Karpas-422 (cell line): ENCODE measurements around the gene SMARCD1. TPM values are rescaled to one million over a fixed set of nuclear protein-coding genes. Genes with fewer than 3 reads are reported as not detected.

Experiments used
- total RNA-seq: library from RNA; depleted of rRNA; stranded (reverse); fragments of >200 nt; shearing (Covaris generic); gene quantifications from 2 replicates; pipeline ENCODE4 v1.2.3, GENCODE V29; 2014; ENCODE audit warnings: low replicate concordance; rRNA removed

SMARCD1 gene
- total RNA-seq, 1 experiment from 2014 or later = 124 TPM

Other genes starting within 250 kb of the SMARCD1 start
- gene BCDIN3D, start 242.2 kb upstream of the SMARCD1 start, total RNA-seq = 5.8 and 10.2 TPM in 2 replicates
- gene FAIM2, start 181.4 kb upstream of the SMARCD1 start, total RNA-seq = 27.4 and 49.8 TPM in 2 replicates
- 0.07 and 0.63 TPM in 2 replicates for gene AQP2, start 134.6 kb upstream of the SMARCD1 start, total RNA-seq
- 0.97 and 4.5 TPM in 2 replicates for gene AQP5, start 123.5 kb upstream of the SMARCD1 start, total RNA-seq
- 0.04 and 0.79 TPM in 2 replicates for gene AQP6, start 112.4 kb upstream of the SMARCD1 start, total RNA-seq
- gene RACGAP1, start 59.8 kb upstream of the SMARCD1 start, total RNA-seq = 44.0 and 78.6 TPM in 2 replicates
- 17.9 and 26.7 TPM in 2 replicates for gene ASIC1, start 27.7 kb upstream of the SMARCD1 start, total RNA-seq
- gene GPD1, start 18.7 kb downstream of the SMARCD1 start, total RNA-seq = 1.0 and 1.1 TPM in 2 replicates
- gene COX14, start 26.9 kb downstream of the SMARCD1 start, total RNA-seq = 59.9 and 99.8 TPM in 2 replicates
- 47.7 and 65.9 TPM in 2 replicates for gene CERS5, start 82.0 kb downstream of the SMARCD1 start, total RNA-seq
- 28.1 and 39.5 TPM in 2 replicates for gene LIMA1, start 198.2 kb downstream of the SMARCD1 start, total RNA-seq